ENCODE results near the gene ATOH7.
"Not testable (repeated sequence)": the region's sequence is repeated elsewhere in the genome, so short reads cannot be mapped to it uniquely, and the experiment has no call there.

Gene ATOH7

GRCh38 chr10:68235581-68235980 is 3.7 kb upstream of the ATOH7 start:
- DNase-seq, result no peak

GRCh38 chr10:68235111-68235510 is 3.2 kb upstream of the ATOH7 start:
- no peak for DNase-seq

GRCh38 chr10:68233046-68233445 is 1.1 kb upstream of the ATOH7 start:
- DNase-seq, result no peak

GRCh38 chr10:68231106-68231816 is 652 bp downstream of the ATOH7 start:
- DNase-seq, result peak; percentile 12

GRCh38 chr10:68230268-68230667 is 1.6 kb downstream of the ATOH7 start:
- DNase-seq, result no peak

GRCh38 chr10:68224810-68225209 is 7.1 kb downstream of the ATOH7 start:
- DNase-seq, result no peak

GRCh38 chr10:68223535-68224165 is 8.3 kb downstream of the ATOH7 start:
- DNase-seq, result no peak

GRCh38 chr10:68222391-68222790 is 9.5 kb downstream of the ATOH7 start:
- DNase-seq, result no peak

- no peak for DNase-seq
These were observed 10.7 kb downstream of the ATOH7 start for GRCh38 chr10:68221196-68221595.

- no peak for DNase-seq
These were observed 13.1 kb downstream of the ATOH7 start for GRCh38 chr10:68218786-68219185.

- DNase-seq, result no peak
These were observed 19.1 kb downstream of the ATOH7 start for GRCh38 chr10:68212721-68213352.

GRCh38 chr10:68211669-68212068 is 20.2 kb downstream of the ATOH7 start:
- no peak for DNase-seq

- no peak for DNase-seq
These were observed 23.4 kb downstream of the ATOH7 start for GRCh38 chr10:68208424-68209042.

GRCh38 chr10:68202960-68203353 is 29.0 kb downstream of the ATOH7 start:
- no peak for DNase-seq

GRCh38 chr10:68196701-68197100 is 35.2 kb downstream of the ATOH7 start:
- no peak for DNase-seq

GRCh38 chr10:68195776-68196175 is 36.1 kb downstream of the ATOH7 start:
- not testable (repeated sequence) for DNase-seq

- no peak for DNase-seq
These were observed 37.6 kb downstream of the ATOH7 start for GRCh38 chr10:68194290-68194689.

GRCh38 chr10:68192113-68192512 is 39.8 kb downstream of the ATOH7 start:
- no peak for DNase-seq

- no peak for DNase-seq
These were observed 43.1 kb downstream of the ATOH7 start for GRCh38 chr10:68188835-68189234.

GRCh38 chr10:68185085-68185484 is 46.8 kb downstream of the ATOH7 start:
- DNase-seq, result no peak

- DNase-seq, result no peak
These were observed 47.4 kb downstream of the ATOH7 start for GRCh38 chr10:68184546-68184945.

Measured in activated CD4-positive, alpha-beta T cell treated with anti-CD3 and anti-CD28 coated beads for 1 hour (primary cell).